ELR (cell line): ENCODE data around the gene GAS2L2.

Experiments used
- DNase-seq: peaks from one replicate; pipeline ENCODE4 v3.0.0-alpha.2; 2015; ENCODE audit warnings: low read depth

GAS2L2 gene

DNA sequence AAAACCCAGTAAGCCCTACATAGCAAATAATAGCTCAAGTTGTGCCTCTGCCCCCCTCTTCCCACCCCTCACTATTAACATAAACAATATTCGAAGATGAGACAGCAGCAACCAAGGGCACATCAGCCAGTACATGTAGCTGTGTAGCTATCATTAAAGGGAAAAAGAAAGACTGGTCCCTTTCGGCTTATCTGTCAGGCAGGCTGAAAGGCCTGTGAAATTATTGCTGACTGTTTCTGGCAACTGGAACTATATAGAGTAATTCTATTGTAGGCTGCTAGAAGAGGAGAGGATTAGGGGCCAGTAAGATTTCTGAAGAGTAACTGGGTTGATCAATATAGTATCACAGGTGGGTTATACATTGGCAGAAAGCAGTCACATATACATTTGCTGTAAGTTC, 58.1 kb downstream of the GAS2L2 start:
- DNase-seq, result no peak
